NCI-H128 (cell line): ENCODE data around the gene CISD3.
A peak's percentile ranks its signal among the peaks of the same experiment; 100 is the strongest.

Experiments
- DNase-seq: peaks from one replicate; lab custom pipeline; 2025; ENCODE audit not compliant: unreplicated experiment; lab: John Stamatoyannopoulos, UW

CISD3 gene, protein sequence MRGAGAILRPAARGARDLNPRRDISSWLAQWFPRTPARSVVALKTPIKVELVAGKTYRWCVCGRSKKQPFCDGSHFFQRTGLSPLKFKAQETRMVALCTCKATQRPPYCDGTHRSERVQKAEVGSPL

DNA sequence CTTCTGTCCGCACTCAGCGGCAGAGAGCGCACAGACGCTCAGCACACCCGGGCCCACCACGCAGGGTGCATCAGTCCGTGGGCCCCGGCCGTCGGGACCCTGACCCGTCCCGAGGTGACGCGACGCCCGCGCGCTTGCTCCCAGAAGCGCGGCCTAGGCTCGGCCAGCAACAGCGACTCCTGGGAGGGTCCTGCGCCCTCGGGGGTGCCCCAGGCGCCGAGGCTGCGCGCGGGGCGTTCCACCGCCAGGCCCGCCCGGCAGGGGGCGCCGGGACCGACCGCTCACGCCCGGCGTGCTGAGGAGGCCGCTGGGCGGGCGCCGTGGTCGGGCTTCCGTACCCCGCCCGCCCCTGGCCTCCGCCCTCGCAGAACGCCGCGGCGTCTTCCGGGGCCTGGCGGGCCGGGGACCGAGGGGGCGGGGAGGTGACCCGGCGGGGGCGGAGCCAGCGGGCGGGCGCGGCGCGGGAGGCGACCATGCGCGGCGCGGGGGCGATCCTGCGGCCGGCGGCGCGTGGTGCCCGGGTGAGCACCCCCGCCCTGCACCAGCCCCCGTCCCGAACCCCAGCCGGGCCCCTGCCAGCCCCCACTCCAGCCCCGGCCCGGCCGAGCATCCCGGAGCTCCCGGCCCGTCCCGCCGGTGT, at the start of gene CISD3:
Gene CISD3 (plus strand): TSS at position 456 of the 640 bp plus-strand sequence. CDS start 18 bp downstream, at position 474.
- no peak for DNase-seq

DNA sequence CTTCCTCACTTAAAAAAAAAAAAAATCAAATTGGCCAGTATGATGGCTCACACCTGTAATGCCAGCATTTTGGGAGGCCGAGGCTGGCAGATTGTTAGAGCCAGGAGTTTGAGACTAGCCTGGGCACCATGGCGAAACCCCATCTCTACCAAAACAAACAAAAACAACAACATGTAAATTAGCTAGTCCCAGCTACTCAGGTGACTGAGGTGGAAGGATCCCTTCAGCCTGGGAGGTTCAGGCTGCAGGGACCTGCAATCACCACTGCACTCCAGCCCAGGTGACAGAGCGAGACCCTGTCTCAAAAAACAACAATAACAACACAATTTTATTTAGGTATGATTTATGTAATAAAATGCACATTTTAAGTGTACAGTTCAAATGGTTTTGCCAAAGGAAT, 49.0 kb upstream of the CISD3 start:
- no peak for DNase-seq

DNA sequence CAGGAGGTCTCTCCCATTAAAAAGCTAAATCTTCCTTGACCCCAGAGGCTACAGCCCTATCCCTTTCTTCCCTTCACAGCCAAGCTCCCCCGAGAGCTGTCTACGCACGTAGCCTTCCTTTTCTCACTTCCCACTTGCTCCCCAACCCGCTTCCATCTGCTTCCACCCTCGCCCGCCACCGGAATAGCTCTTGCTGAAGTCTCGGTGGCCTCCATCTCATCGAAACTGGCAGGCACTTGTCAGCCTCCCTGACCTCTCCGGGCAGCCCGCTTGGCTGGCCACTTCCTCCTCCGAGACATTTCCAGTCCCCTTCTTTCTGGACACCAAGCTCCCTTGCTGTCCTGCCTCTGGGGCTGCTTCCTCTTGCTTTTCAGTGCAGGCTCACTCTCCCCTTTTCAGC, 44.6 kb upstream of the CISD3 start:
- DNase-seq = no peak

DNA sequence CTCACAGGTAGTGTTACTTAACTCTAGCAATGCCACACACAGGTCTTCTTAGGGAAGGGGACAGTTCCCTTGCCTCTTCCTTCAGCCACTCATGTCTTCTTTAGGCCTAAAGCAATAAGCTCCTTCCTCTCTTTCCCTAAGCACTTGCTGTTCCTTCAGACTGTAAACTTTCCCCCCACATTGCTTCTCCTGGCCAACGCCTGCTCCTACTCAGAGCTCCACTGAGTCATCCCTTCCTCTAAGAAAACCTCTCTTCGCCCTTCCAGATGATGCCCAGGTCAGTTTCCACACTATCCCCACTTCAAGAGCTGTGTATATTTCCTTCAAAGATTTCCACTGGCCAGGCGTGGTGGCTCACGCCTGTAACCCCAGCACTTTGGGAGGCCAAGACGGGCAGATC, 42.9 kb upstream of the CISD3 start:
- no peak for DNase-seq

DNA sequence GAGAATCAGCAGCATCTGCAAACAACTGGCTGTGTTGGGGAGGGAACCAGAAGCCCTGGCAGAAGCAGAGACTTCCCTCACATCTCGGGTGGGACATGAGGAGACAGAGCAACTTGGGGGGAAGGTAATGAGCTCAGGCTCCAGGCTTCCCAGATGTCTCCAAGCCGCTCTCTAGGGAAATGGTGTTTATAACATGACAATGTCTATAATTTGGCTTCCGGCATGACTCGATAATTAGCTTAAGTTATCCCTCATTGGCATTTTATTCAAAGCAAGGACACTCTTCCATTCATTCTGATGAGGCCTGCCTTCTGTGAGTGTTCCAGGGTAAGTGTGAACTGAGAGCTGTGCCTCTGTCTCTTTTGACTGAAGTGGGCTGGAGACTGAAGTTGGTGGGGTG, 39.8 kb upstream of the CISD3 start:
- no peak for DNase-seq

DNA sequence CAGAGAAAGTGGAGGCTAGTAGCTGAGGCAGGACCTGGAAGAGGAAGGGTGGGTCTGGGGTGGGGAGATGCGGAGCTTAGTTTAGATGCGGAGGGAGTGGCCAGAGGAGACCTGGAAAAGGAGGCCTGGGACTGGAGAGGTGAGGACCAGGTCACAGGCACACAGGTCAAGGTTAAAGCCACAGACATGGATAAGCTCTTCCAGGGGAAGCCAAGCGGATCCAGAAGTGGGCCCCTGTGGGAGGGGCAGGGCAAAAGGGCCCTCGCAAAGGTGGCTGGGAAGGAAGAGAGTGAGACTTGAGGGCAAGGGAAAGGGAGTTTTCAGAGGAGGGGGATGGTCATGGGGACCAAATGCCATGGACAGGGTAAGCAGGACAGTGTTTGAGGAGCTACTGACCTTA, 39.0 kb upstream of the CISD3 start:
- no peak for DNase-seq

DNA sequence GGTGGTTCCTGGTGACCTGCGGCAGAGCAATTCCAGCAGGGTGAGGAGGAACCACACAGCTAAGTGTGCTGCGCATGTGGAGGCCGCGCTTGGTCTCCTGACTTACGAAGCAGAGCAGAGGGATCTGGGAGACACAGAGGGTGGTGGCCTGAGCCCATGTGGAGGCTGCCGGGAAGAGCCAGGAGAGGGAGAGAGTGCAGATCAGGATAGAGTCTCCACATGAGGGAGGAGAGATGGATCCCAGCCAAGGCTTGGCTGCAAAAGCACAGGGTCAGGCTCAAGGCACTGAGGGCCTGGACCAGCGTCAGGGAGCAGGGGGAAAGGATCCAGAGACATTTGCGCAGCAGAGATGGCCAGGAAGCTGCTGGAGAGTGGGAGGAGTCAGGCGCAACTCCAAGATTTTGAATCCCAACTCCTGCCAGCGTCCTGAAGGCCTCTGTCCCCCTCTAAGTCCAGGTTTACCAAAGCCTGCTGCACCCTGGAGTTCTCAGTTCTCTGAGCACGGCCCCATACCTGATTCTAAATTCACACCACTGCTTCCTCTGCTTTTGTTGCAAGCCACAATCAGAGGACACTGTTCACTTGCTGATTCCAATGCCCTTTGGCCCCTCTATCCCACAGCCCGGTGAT, 36.3 kb upstream of the CISD3 start:
- DNase-seq = no peak

DNA sequence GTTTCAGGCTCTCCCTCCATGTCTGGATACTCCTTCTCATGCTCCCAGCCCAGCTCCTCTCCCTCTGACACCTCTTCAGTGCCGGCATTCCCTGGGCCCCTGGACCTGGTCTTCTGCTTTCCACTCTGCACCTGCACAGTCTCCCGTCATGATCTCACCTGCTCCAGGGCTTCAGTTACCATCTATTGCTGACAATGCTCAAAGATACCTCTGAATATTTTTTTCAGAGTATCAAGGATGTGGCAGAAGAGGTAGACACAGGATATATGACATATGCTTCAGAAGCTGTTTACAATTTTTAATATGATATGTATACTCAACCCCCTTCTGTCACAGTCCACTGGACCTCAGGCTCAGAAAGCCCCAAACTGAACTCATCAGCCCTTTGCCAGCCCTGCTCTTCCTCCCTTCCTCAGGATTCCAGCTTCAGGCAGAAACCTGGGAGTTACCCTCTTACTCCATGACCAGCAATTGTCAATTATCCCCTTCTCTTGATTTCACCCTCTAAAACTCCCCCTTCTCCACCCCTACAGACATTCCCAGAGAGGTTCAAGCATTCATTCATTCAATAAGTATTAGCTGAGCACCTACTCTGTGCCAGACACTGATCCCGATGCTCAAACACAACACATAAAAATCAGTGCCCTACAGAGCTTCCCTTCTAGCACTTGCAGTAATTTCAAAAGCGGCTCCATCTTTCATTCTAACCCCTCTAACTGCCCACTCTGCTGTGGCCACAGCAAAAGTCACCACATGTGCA, 32.9 kb upstream of the CISD3 start:
- no peak for DNase-seq

DNA sequence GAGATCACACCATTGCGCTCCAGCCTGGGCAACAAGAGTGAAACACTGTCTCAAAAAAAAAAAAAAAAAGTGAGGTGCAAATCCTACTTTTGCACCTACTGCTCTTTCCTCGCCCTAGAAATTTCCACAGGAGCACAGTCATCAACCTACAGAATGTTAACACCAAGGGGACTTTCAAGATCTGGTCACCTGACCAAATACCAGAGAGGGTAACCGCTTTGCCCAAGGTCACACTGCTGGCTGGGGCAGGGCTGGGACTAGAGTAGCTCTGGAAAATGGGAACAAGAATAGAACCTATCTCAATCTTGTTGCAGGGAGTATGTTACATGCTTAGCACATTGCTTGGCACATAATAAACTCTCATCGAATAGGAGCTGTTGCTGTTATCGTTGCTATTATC, 31.4 kb upstream of the CISD3 start:
- no peak for DNase-seq

DNA sequence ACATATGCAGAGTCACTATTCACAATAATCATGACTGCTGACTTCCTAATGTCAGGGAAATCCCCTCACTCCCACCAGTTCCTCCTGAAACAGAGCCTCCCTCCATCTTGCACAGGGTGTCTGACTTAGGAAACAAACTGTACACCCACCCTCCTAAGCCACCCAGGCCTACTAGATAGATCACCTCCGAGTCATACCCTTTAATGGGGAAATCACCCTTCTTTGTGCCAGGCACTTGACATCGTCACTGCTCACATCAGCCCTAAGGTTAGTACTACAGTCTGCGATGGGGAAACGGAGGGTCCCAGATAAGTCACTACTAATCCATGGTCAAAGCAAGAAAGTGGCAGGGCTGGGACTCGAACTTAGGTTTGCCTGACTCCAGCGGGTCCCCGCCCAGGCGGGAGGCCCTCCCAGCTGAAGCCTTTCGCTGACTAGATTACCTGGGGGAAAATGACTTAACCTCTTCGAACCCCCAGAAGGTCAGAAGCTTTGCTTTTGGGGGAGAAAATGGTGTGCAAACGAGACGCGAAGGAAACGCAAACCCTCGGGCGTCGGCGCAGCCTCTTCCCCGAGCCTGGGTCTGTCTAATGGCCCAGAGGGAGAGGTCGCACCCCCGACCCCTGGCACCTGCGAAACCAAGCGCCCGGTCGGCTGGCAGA, 28.5 kb upstream of the CISD3 start:
- no peak for DNase-seq

DNA sequence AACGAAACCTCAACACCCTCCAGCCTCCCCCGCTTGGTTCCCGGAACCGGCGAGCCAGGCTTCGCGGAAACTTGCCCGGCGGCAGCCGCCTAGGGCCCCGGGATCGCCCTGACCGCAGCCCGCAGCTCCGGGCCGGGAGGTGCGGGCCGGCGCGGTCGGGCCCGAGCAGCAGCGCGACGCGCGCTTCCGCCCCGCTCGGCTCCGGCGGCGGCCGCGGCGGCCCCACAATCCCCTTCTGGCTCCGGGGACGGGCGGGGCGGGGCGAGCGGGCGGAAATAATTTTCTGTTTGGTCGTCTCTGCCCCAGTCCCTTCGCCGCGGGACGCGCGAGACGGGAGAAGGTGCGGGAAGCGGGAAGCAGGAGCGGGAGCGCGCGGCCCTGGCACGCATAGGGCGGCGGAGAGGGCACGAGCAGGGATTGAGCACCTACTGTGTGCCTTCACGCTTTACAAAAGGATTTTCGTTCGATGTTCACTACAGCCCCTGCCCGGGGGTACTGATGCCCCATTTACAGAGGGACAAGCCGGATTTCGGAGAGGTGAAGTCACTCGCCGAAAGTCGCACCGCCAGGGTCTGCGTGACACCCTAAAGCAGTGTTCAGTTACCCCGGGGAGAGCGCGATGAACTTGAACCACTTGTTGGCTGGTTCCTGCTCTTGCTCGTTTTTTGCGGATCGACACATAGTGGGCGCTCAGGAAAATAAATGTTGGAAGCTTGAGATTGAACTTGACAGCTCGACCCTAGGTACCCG, 27.8 kb upstream of the CISD3 start:
- peak; percentile 17 for DNase-seq

DNA sequence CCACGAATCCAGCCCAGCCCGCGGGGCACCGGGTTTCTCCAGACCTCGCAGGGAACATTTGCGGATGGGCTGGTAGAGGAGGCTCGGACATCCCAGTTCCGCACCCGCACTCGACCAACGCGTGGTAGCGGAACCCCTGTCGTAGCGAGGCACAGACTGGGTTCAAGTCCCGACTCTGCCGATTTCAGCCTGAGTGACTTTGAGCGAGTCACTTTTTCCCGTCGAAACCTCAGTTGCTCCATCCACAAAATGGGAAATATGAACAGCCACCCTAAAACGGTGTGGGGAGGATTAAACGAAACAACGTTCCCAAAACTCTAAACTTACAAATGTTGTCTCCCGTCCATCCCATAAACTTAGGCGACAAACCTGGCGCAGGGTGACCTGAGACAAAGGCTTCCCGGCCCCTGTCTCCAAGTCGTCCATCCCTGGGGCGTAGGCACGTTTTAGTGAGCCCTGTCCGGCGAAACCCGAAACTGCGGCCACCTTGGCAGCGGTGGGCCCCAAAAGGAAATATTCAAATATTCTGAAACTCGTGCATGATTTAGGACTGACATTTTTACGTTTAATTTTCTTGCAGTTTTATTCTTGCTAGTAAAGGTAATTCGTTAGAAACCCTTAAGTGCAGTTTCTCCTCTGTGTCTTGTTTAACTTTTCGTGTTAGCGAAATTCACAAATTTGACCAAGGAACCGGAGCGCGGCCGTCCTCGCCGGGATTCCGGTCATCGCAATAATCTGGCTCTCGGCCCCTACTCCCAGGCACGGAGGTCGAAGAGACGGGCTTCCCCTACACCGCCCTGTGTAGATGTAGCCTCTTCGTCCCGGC, 27.0 kb upstream of the CISD3 start:
- DNase-seq = no peak

DNA sequence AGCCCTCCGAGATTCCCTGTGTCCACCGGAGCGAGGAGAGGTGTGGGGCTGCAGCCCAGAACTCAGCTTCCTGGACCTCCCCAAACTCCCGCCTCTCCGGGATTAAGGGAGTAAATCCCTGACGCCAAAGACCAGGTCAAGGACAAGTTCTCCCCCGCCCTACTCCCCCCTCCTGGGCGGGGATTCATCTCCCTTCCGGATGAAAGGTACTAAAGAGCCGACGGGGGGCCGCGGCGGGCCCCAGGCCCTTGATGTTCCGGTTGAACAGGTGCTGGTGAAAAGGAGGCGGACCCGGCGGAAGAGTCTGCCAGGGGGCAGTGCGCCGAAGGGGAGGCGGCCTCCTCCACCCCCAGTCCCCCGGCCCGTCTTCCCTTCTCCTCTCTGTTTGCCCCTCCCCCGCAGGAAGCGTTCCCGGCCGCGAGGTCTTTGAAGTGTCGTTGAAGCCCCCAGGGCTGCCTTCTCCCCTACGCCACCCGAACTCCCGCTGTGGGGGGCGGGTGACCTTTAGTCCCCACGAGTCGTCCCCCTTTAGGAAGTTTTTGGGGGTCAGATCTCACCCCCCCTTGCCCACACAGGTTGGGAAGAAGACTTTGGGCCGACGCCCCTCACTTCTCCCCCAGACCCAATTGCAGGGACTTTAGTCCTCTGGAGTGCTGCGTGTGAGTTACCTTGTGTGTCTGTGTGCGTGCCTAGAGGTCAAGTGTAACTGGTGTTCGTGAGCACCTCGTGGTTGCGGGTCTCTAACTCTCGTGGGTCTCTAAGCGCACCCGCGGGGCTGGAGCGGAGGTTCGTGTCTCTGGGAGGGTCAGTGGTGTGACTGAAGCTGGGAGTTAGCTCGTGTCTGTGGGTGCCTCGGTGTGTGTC, 26.2 kb upstream of the CISD3 start:
- DNase-seq = peak; percentile 55

DNA sequence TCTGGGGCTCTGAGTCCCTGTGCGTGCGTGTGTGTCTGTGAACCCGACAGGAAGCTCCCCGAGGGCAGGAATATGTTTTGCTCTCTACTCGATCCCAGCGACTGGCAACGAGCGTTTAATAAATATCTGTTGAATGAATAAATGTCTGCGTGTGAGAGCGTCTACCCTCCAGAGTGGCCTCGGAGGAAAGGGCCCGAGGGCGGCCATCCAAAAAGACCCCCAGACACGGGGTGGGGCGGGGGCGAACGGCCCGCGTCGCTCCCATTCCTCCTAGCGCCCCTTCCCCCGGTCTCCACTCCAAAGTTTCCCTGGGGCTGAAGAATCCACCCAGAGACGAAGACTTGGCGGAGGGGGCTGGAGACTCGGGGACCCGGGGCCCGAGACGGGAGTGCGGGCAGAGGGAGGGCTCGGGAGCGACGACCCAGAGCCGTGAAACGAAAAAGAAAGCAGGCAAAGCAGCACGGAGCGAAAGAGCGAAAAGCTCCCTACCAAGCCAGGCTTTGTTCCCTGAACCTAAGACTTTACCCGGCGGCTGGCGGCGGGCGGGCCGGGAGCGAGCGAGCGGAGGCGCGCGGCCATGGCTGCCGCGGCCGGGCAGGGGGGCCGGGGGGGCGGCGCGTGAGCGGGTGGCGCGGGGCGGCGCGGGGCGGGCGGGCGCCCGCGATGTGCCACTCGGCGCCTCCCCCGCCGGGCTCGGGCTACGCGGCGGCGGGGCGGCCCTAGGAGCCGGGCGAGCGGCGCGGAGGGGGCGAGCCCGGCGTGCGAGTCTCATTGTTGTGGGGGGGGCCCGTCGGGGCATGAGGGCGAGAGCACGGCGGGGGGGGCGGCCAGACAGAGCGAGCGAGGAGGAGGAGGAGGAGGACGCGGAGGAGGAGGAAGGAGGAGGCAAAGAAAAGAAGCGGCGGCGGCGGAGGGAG, 25.3 kb upstream of the CISD3 start, which contains the start of gene MLLT6:
Gene MLLT6 (plus strand): TSS at position 668 of the 917 bp plus-strand sequence. CDS start 360 bp downstream, outside the sequence.
- peak; percentile 19 for DNase-seq

DNA sequence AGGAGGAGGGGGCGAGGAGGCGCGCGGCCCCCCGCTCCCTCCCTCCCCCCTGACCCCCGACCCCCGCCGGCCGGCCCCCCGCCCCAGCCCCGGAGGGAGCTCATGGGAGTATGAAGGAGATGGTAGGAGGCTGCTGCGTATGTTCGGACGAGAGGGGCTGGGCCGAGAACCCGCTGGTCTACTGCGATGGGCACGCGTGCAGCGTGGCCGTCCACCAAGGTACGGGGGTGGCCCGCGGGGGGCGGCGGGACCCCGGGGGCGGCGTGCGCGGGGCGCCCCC, 24.7 kb upstream of the CISD3 start:
- DNase-seq = no peak

DNA sequence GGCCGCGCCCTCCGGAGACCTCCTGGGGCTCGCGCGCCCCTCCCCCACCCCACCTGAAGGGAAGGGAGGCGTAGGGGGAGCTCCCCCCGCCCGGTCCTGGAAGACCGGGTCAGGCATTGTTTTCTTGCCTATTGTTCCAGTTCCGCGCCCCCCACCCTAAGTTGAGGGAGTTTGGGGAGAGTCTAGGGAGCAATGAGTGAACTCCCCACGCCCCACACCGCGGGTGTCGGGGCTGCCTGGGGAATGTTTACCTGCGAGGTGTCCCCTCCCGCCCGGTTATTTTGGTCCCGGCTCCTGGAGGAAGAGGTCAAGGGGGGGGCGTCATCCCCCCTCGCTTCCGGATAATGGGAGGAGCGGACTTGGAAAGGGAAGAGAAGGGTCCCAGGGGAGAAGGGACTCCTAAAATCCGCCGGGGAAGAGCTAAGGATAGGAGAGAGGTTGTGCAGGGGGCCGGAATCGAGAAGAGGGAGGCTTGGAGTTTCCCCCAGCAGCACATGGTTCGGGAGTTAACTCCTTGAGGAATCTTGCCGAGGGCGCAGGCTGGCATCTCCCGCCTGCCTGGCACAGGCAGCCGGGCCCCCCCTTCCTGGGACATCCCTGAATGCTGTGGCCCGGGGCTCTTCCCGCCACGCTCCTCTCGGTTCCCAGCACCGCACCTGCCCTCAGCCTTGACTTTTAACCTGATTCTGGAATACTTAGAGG, 24.2 kb upstream of the CISD3 start:
- peak; percentile 16 for DNase-seq

DNA sequence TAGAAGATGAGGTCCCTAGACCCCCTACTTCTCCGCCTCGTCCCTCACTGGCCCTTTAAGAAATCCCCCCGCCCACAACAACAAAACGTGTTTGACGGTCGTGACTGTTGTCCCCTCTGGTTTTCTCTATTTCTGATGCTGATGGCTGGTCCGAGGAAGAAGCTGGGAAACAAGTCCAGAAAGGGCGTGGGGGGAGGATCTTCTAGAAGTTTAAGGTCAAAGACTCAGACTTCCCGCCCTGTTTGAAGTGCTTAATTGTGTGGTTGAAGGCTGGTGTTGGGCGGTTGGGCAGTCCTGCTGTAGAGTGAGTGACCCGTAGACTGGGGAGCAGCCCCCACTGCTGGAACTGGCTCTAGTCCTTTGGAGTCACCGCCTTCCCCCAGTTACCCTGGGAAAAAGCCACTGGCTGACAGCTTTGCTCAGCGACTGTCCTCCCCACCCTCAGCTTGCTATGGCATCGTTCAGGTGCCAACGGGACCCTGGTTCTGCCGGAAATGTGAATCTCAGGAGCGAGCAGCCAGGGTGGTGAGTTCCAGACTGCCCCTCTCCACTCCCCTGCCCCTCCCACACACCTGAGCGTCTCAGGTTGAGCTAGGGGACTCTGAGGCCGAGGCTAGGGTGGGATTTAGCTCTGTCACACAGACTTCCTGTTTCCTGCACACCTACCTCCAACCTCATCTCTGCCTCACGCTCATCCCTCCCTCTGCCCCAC, 23.5 kb upstream of the CISD3 start:
- DNase-seq = no peak
